HAP-1 (cell line): ENCODE measurements around the gene ABHD4.
A peak's percentile ranks its signal among the peaks of the same experiment; 100 is the strongest.
"Not testable (repeated sequence)": the region's sequence is repeated elsewhere in the genome, so short reads cannot be mapped to it uniquely, and the experiment has no call there.

ENCODE experiments used
- DNase-seq, 2 experiments: peaks; one replicate each; pipeline ENCODE4 v3.0.0-alpha.2; 2016 to 2020; ENCODE audit warnings: low spot score in 2 of 2
- H3K27me3 ChIP-seq: fragments of 250-450 bp; sonication (Bioruptor Pico); 2 replicates; pipeline ENCODE4 v1.5.1; 2020; ENCODE audit warnings: low read depth, mild to moderate bottlenecking, moderate library complexity
- H3K36me3 ChIP-seq: fragments of 250-450 bp; sonication (Bioruptor Pico); replicated peaks from 2 replicates; pipeline ENCODE4 v1.5.1; 2020; ENCODE audit warnings: mild to moderate bottlenecking
- H3K4me1 ChIP-seq: fragments of 250-450 bp; sonication (Bioruptor Pico); 2 replicates; pipeline ENCODE4 v1.5.1; 2020; ENCODE audit warnings: mild to moderate bottlenecking
- H3K4me3 ChIP-seq: fragments of 250-450 bp; sonication (Bioruptor Pico); 2 replicates; pipeline ENCODE4 v1.5.1; 2020; ENCODE audit warnings: mild to moderate bottlenecking, moderate library complexity
- H3K9me3 ChIP-seq: fragments of 250-450 bp; sonication (Bioruptor Pico); 2 replicates; pipeline ENCODE4 v1.5.1; 2020; ENCODE audit warnings: mild to moderate bottlenecking, moderate library complexity
- in situ Hi-C: fragments of 300-500 bp; cut with MboI; formaldehyde crosslinking; loops from 3 replicates; pipeline ENCODE4 v1.14.3; 2020; ENCODE audit warnings: low sequenced_read_pairs, inconsistent platforms, mixed read lengths

Gene ABHD4

GRCh38 chr14:22566266-22566665, 31.8 kb upstream of the ABHD4 start:
- H3K4me1 ChIP-seq, H3K4me3 ChIP-seq, H3K27me3 ChIP-seq, DNase-seq, H3K9me3 ChIP-seq: not testable (repeated sequence)
- H3K36me3 ChIP-seq: peaks cover 35% of the 10 kb centered on the region
- in situ Hi-C loops: loop anchor here (25.0 kb wide), 1 partner anchor 496 kb away; the partner anchor contains the start of gene CDH24

DNA sequence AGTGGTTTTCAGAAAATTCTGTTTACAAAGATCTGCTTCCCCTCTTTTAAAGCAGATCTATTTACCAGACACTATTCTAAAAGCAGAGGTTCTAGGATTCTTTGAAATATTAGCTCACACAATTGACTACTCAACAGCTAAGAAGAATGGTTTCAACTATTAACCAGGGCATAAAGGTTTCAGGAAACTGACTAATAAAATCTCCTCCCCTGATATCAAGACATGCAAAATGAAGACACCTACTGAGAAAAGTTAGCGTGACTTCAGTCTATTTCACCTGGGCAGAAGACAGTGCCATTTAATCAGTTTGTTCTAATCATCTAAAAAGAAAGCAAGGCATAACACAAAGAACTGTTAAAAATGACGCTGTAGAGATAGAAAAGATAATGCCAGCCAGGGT, 31.3 kb upstream of the ABHD4 start:
- DNase-seq: no peak
- H3K4me1 ChIP-seq: peaks cover 3% of the 10 kb centered on the region
- H3K36me3 ChIP-seq: peaks cover 38% of the 10 kb centered on the region
- H3K4me3 ChIP-seq: no peak overlapping the region
- H3K27me3 ChIP-seq: no peaks in the 10 kb centered on the region
- H3K9me3 ChIP-seq: no peaks in the 10 kb centered on the region
- in situ Hi-C loops: loop anchor here (25.0 kb wide), 1 partner anchor 495 kb away; the partner anchor contains the start of gene CDH24

GRCh38 chr14:22567437-22567836, 30.7 kb upstream of the ABHD4 start:
- no peaks in the 10 kb centered on the region for H3K9me3 ChIP-seq
- H3K4me1 ChIP-seq: peaks cover 3% of the 10 kb centered on the region
- in situ Hi-C loops: loop anchor here (25.0 kb wide), 1 partner anchor 495 kb away; the partner anchor contains the start of gene CDH24
- no peaks in the 10 kb centered on the region for H3K27me3 ChIP-seq
- H3K4me3 ChIP-seq: no peak overlapping the region
- DNase-seq: no peak
- peaks cover 43% of the 10 kb centered on the region for H3K36me3 ChIP-seq

DNA sequence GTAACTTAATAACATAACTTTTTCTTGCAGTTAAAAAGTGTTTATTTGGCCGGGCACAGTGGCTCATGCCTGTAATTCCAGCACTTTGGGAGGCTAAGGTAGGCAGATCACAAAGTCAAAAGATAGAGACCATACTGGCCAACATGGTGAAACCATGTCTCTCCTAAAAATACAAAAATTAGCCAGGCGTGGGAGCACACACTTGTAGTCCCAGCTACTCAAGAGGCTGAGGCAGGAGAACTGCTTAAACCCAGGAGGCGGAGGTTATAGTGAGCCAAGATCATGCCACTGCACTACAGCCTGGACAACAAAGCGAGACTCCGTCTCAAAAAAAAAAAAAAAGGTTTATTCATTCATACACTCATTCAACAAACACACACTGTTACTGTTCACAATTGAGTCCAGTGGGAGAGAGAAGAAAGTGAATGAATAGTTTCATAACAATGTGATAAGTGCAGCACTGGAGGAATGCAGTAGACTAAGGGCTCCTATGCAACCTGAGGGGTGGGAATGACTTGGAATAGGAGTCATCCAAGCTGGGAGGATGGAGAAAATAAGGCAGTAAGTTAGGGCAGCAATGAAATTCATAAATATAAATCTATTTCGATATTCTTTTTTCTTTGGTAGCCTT, 28.9 kb upstream of the ABHD4 start:
- Histone ChIP-seq H3K9me3 (no peaks in the 10 kb centered on the region), H3K4me1 (peaks cover 3% of the 10 kb centered on the region), H3K4me3 (no peak overlapping the region), H3K36me3 (peaks cover 46% of the 10 kb centered on the region), H3K27me3 (no peaks in the 10 kb centered on the region)
- in situ Hi-C loops: loop anchor here (25.0 kb wide), 1 partner anchor 493 kb away; the partner anchor contains the start of gene CDH24
- no peak for DNase-seq

DNA sequence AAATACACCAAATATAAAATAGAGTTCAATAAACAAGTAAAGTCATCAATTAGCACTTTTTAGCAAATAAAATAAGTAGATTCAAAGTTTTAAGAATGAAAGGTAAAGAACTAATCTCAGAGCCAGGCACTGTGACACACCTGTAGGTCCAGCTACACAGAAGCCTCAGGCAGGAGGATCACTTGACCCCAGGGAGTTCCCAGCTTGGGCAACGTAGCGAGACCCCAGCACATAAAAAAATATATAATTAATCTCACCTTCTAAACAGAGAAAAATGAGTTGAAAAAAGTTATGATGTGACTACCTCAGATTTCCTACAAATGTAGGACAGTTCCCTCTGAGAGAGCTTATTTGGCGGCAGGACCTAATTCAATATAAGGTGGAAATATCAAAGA, 28.4 kb upstream of the ABHD4 start:
- no peaks in the 10 kb centered on the region for H3K9me3 ChIP-seq
- H3K36me3 ChIP-seq: peaks cover 46% of the 10 kb centered on the region
- no peak for DNase-seq
- in situ Hi-C loops: loop anchor here (25.0 kb wide), 1 partner anchor 493 kb away; the partner anchor contains the start of gene CDH24
- H3K4me1 ChIP-seq: peaks cover 3% of the 10 kb centered on the region
- H3K4me3 ChIP-seq: no peak overlapping the region
- no peaks in the 10 kb centered on the region for H3K27me3 ChIP-seq

GRCh38 chr14:22570132-22570949, 27.8 kb upstream of the ABHD4 start:
- H3K4me1 ChIP-seq: peaks cover 3% of the 10 kb centered on the region
- H3K36me3 ChIP-seq: peaks cover 46% of the 10 kb centered on the region
- in situ Hi-C loops: loop anchor here (25.0 kb wide), 1 partner anchor 492 kb away; the partner anchor contains the start of gene CDH24

GRCh38 chr14:22572562-22573058, 25.5 kb upstream of the ABHD4 start:
- H3K36me3 ChIP-seq: peaks cover 42% of the 10 kb centered on the region
- no peak overlapping the region for H3K4me3 ChIP-seq
- in situ Hi-C loops: loop anchor here (25.0 kb wide), 1 partner anchor 490 kb away; the partner anchor contains the start of gene CDH24
- no peaks in the 10 kb centered on the region for H3K9me3 ChIP-seq
- peaks cover 3% of the 10 kb centered on the region for H3K4me1 ChIP-seq
- no peak for DNase-seq
- no peaks in the 10 kb centered on the region for H3K27me3 ChIP-seq

More at GRCh38 chr14:22570132-22570949, 27.8 kb upstream of the ABHD4 start:
- peak; percentile 68 to 82 for DNase-seq
- no peak overlapping the region for H3K4me3 ChIP-seq
- H3K27me3 ChIP-seq: no peaks in the 10 kb centered on the region
- H3K9me3 ChIP-seq: no peaks in the 10 kb centered on the region

DNA sequence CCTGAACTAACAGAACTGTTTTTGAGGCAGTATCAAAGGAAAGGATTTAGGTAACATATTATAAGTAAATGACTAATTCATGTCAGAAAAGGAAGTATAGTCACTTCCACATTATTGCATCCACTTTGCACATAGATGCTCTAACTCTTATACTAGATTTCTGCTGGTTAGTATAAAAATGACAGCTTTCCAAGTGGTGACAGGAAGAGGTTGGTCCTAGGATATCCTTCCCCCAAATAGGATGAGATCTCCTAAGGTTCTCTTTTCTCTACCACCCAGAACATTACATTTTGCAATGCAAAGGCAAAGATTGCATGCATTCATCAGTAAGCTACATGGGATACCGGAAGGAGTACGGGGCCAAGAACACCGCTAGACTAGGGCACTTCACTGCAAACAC, 24.3 kb upstream of the ABHD4 start:
- Histone ChIP-seq H3K4me1 (peaks cover 3% of the 10 kb centered on the region), H3K9me3 (no peaks in the 10 kb centered on the region), H3K27me3 (no peaks in the 10 kb centered on the region), H3K4me3 (no peak overlapping the region), H3K36me3 (peaks cover 38% of the 10 kb centered on the region)
- in situ Hi-C loops: loop anchor here (25.0 kb wide), 1 partner anchor 488 kb away; the partner anchor contains the start of gene CDH24
- no peak for DNase-seq

DNA sequence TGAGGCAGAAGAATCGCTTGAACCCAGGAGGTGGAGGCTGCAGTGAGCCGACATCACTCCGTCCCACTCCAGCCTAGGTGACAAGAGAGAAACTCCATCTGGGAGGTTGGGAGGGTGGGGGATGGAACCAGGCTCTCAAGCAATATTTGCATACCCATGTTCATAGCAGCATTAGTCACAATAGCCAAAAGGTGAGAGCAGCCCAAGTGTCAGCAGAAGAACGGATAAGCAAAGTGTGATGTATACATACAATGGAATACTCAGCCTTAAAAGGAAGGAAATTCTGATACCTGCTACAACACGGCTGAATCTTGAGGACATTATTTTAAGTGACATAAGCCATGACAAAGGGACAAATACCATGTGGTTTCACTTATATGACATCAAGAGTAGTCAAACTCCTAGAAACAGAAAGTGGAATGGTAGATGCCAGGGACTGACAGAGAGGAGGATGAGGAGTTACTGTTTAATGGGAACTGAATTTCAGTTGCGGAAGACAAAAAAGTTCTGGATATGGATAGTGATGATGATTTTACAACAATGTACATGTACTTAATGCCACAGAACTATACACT, 20.7 kb upstream of the ABHD4 start:
- H3K4me3 ChIP-seq: no peak overlapping the region
- H3K36me3 ChIP-seq: peaks cover 15% of the 10 kb centered on the region
- H3K27me3 ChIP-seq: no peaks in the 10 kb centered on the region
- peaks cover 9% of the 10 kb centered on the region for H3K4me1 ChIP-seq
- H3K9me3 ChIP-seq: no peaks in the 10 kb centered on the region
- no peak for DNase-seq
- in situ Hi-C loops: no loop called here

DNA sequence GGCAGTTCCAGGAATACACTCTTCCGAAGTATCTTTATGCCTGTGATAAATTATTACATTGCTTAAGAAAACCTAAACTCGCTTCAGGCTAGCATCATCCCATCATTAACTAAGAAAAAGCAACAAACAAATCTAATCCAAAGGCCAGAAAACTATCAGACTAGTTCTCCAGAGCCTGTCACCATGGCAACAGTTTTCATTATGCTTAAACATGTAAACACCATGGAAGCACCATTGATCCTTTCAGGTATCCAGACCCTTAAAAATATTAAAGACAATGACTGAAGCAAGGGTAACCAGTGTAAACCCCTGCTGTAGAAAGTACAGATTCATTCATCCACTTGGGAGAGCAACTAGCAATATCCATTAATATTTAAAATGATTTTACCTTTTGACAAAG, 18.9 kb upstream of the ABHD4 start:
- Histone ChIP-seq H3K36me3 (peaks cover 10% of the 10 kb centered on the region), H3K4me1 (peaks cover 9% of the 10 kb centered on the region), H3K4me3 (no peak overlapping the region), H3K27me3 (no peaks in the 10 kb centered on the region), H3K9me3 (no peaks in the 10 kb centered on the region)
- in situ Hi-C loops: no loop called here
- peak; percentile 37 to 60 for DNase-seq

- peak in 1 of 2 experiments; percentile 14 for DNase-seq
- Histone ChIP-seq H3K4me1 (peaks cover 9% of the 10 kb centered on the region), H3K36me3 (peaks cover 4% of the 10 kb centered on the region), H3K27me3 (no peaks in the 10 kb centered on the region), H3K4me3 (no peak overlapping the region), H3K9me3 (no peaks in the 10 kb centered on the region)
- in situ Hi-C loops: no loop called here
Observed at GRCh38 chr14:22579881-22580280, 18.2 kb upstream of the ABHD4 start.

GRCh38 chr14:22580625-22581024, 17.5 kb upstream of the ABHD4 start:
- H3K27me3 ChIP-seq: no peaks in the 10 kb centered on the region
- H3K36me3 ChIP-seq: no peaks in the 10 kb centered on the region; the same call in 1 of the 2 replicates
- peaks cover 9% of the 10 kb centered on the region for H3K4me1 ChIP-seq
- H3K4me3 ChIP-seq: no peak overlapping the region
- in situ Hi-C loops: no loop called here
- H3K9me3 ChIP-seq: no peaks in the 10 kb centered on the region
- no peak for DNase-seq

- Histone ChIP-seq H3K4me1 (peaks cover 21% of the 10 kb centered on the region), H3K4me3 (no peak overlapping the region), H3K9me3 (no peaks in the 10 kb centered on the region), H3K36me3 (no peaks in the 10 kb centered on the region; the same call in 1 of the 2 replicates), H3K27me3 (no peaks in the 10 kb centered on the region)
- in situ Hi-C loops: no loop called here
- no peak for DNase-seq
Observed at GRCh38 chr14:22583994-22584393, 14.1 kb upstream of the ABHD4 start.
